Smooth muscle cell (in vitro differentiated cells): Measurements from ENCODE around the gene PAH. TPM values are rescaled to one million over a fixed set of nuclear protein-coding genes. Genes with fewer than 3 reads are reported as not detected.

Source experiments
- DNase-seq: peaks from one replicate; lab custom pipeline; 2025; ENCODE audit not compliant: unreplicated experiment; lab: John Stamatoyannopoulos, UW
- H2AFZ ChIP-seq: fragments of 200-600 bp; sonication (generic); 2 replicates; pipeline ENCODE4 v1.6.0; 2016; ENCODE audit warnings: antibody characterized with exemption, low read depth, mild to moderate bottlenecking
- H3F3A ChIP-seq: fragments of 200-600 bp; sonication (generic); 2 replicates; pipeline ENCODE4 v1.6.0; 2017; ENCODE audit warnings: antibody characterized with exemption, low read depth
- H3K27ac ChIP-seq: fragments of 200-600 bp; sonication (generic); 2 replicates; pipeline ENCODE4 v1.5.1; 2016; ENCODE audit warnings: low read depth, mild to moderate bottlenecking
- H3K27me3 ChIP-seq: fragments of 200-600 bp; sonication (generic); 2 replicates; pipeline ENCODE4 v1.6.1; 2016; ENCODE audit warnings: low read depth, mild to moderate bottlenecking
- H3K36me3 ChIP-seq: fragments of 200-600 bp; sonication (generic); 2 replicates; pipeline ENCODE4 v1.5.1; 2016; ENCODE audit warnings: low read depth
- H3K4me1 ChIP-seq: fragments of 200-600 bp; sonication (generic); 2 replicates; pipeline ENCODE4 v1.5.1; 2016; ENCODE audit warnings: low read depth
- H3K4me2 ChIP-seq: fragments of 200-600 bp; sonication (generic); 2 replicates; pipeline ENCODE4 v1.6.0; 2016; ENCODE audit warnings: mild to moderate bottlenecking
- H3K4me3 ChIP-seq: fragments of 200-600 bp; sonication (generic); 2 replicates; pipeline ENCODE4 v1.5.1; 2016; ENCODE audit warnings: mild to moderate bottlenecking
- H3K79me2 ChIP-seq: fragments of 200-600 bp; sonication (generic); 2 replicates; pipeline ENCODE4 v1.6.0; 2016; ENCODE audit warnings: low read depth, mild to moderate bottlenecking
- H3K9ac ChIP-seq: fragments of 200-600 bp; sonication (generic); 2 replicates; pipeline ENCODE4 v1.6.0; 2016; ENCODE audit warnings: low read depth
- H3K9me3 ChIP-seq: fragments of 200-600 bp; sonication (generic); replicated peaks from 2 replicates; pipeline ENCODE4 v1.5.1; 2016; ENCODE audit warnings: low read depth
- H4K20me1 ChIP-seq: fragments of 200-600 bp; sonication (generic); 2 replicates; pipeline ENCODE4 v1.6.0; 2016; ENCODE audit warnings: low read depth
- WGBS: methylation state at CpG from one replicate; pipeline ENCODE4 v1.1.7; 2016; ENCODE audit warnings: low lambda C conversion rate; 5-methylcytosine and 5-hydroxymethylcytosine counted together
- polyA plus RNA-seq: library from polyadenylated mRNA; unstranded; fragments of >200 nt; fragmentation: Nextera tagmentation; extraction: Ambion mirVana; gene quantifications from 2 replicates; pipeline ENCODE4 v1.2.1, GENCODE V29; 2016
- total RNA-seq: library from RNA; depleted of rRNA; stranded (reverse); fragments of >200 nt; gene quantifications from 2 replicates; pipeline ENCODE4 v1.2.3, GENCODE V29; 2014
- TF ChIP-seq, protein P1 (sequence below): fragments of 200-600 bp; sonication (generic); IDR thresholded peaks from 2 replicates; pipeline ENCODE4 v1.5.1; 2017; ENCODE audit warnings: borderline replicate concordance, mild to moderate bottlenecking, antibody characterized with exemption; ENCODE audit not compliant: insufficient read depth, poor library complexity, severe bottlenecking

PAH gene
- total and polyA plus RNA-seq, 2 experiments from 2014 or later: not detected

DNA sequence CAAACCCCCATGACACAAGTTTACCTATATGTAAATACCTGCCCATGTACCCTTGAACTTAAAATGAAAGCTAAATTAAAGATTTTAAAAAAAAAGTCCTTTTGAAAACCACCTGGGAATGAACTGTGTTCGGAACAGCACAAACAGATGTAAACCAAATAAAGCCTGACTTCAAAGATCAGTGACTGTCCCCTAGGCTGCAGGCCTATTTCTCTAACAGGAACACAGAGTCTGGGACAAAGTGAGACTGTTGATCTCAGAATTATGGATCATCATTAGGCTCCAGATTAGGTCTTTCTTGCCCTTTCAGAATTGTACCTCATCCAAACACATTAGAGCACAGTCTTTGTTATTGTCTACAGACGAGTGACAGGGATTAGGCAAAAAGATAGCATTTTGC, 54.6 kb downstream of the PAH start:
- Histone ChIP-seq H4K20me1 (no peaks in the 10 kb centered on the region), H3K4me1 (no peaks in the 10 kb centered on the region), H3K4me2 (no peak overlapping the region), H3F3A (no peaks in the 10 kb centered on the region), H3K36me3 (no peaks in the 10 kb centered on the region), H2AFZ (no peak overlapping the region), H3K27ac (no peak overlapping the region), H3K9me3 (no peaks in the 10 kb centered on the region), H3K4me3 (no peak overlapping the region), H3K79me2 (no peaks in the 10 kb centered on the region), H3K27me3 (no peaks in the 10 kb centered on the region), H3K9ac (no peak overlapping the region)
- DNase-seq: no peak
- WGBS: 81% methylated on average over 2 of the region's 2 CpGs
- TF ChIP-seq, protein P1, sequence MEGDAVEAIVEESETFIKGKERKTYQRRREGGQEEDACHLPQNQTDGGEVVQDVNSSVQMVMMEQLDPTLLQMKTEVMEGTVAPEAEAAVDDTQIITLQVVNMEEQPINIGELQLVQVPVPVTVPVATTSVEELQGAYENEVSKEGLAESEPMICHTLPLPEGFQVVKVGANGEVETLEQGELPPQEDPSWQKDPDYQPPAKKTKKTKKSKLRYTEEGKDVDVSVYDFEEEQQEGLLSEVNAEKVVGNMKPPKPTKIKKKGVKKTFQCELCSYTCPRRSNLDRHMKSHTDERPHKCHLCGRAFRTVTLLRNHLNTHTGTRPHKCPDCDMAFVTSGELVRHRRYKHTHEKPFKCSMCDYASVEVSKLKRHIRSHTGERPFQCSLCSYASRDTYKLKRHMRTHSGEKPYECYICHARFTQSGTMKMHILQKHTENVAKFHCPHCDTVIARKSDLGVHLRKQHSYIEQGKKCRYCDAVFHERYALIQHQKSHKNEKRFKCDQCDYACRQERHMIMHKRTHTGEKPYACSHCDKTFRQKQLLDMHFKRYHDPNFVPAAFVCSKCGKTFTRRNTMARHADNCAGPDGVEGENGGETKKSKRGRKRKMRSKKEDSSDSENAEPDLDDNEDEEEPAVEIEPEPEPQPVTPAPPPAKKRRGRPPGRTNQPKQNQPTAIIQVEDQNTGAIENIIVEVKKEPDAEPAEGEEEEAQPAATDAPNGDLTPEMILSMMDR: no peak

GRCh38 chr12:102851246-102851645, 65.8 kb downstream of the PAH start:
- H3K79me2 ChIP-seq: no peaks in the 10 kb centered on the region
- H4K20me1 ChIP-seq: no peaks in the 10 kb centered on the region
- H3K27me3 ChIP-seq: no peaks in the 10 kb centered on the region
- H3K4me1 ChIP-seq: no peaks in the 10 kb centered on the region
- H3K4me3 ChIP-seq: no peak overlapping the region
- no peaks in the 10 kb centered on the region for H3K9me3 ChIP-seq
- H3K27ac ChIP-seq: no peak overlapping the region
- TF ChIP-seq, protein P1: no peak
- no peak overlapping the region for H2AFZ ChIP-seq
- DNase-seq: no peak
- H3K4me2 ChIP-seq: no peak overlapping the region
- no peaks in the 10 kb centered on the region for H3F3A ChIP-seq
- no peaks in the 10 kb centered on the region for H3K36me3 ChIP-seq
- no peak overlapping the region for H3K9ac ChIP-seq
- WGBS: 87% methylated on average over 2 of the region's 2 CpGs

DNA sequence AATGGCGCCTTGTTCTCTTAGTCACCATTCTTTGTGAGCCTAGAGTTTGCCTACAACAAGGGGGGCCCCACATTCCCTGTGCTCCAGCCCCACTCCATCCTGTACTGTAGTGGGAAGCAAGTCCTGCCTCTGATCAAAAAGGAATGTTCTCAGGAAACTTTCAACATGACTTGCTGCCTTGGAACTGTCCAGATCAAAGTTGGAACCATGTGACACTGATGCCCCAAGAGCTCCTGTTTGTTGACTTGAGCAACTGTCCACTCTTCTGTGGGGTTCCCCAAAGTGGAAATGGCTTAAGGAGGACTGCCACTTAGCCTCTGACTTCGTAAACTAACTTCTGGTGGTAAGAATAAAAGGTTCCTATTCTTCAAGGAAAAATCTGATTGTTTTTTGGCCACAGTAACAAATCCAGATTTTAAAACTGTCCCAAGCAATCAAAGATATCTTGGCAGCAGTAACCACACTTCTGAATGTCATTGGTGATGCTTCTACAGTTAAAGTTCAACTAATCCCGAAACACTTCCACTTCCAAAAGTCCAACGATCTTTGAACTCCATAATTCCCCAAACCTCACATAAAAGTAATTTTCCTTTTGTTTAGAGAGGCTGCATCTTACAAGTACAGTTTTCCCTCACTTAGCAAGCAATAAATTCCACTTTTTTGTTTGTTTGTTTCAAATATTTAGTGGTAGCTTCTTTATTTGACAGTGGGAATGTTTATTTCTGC, 67.2 kb downstream of the PAH start:
- Histone ChIP-seq H3K9me3 (no peaks in the 10 kb centered on the region), H3K79me2 (no peaks in the 10 kb centered on the region), H3F3A (no peaks in the 10 kb centered on the region), H3K27me3 (no peaks in the 10 kb centered on the region), H3K9ac (no peak overlapping the region), H3K4me1 (no peaks in the 10 kb centered on the region), H2AFZ (no peak overlapping the region), H3K4me3 (no peak overlapping the region), H3K27ac (no peak overlapping the region), H3K36me3 (no peaks in the 10 kb centered on the region), H3K4me2 (no peak overlapping the region), H4K20me1 (no peaks in the 10 kb centered on the region)
- TF ChIP-seq, protein P1: no peak
- 72% methylated on average over 4 of the region's 4 CpGs for WGBS
- no peak for DNase-seq

DNA sequence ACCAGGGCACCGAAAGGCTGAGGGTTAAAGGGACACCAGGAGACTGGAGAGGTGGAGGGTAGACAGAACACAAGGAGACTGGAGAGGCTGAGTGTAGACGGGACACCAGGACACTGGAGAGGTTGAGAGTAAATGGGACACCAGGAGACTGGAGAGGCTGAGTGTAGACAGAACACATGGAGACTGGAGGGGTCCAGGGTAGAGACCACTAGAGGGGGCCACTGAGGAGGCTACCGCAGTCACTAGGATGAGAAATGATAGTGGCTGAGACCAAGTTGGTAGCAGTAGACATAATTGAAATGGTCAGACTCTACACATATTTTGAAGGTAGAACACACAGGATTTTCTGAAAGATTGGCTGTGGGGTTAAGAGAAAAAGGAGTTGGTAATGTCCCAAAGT, 68.2 kb downstream of the PAH start:
- no peak for DNase-seq
- Histone ChIP-seq H3K4me2 (no peak overlapping the region), H3K4me1 (no peaks in the 10 kb centered on the region), H3F3A (no peaks in the 10 kb centered on the region), H3K27me3 (no peaks in the 10 kb centered on the region), H3K79me2 (no peaks in the 10 kb centered on the region), H3K36me3 (no peaks in the 10 kb centered on the region), H2AFZ (no peak overlapping the region), H3K9ac (no peak overlapping the region), H3K27ac (no peak overlapping the region), H3K4me3 (no peak overlapping the region), H4K20me1 (no peaks in the 10 kb centered on the region), H3K9me3 (no peaks in the 10 kb centered on the region)
- TF ChIP-seq, protein P1: no peak
- WGBS: 83% methylated on average over 3 of the region's 3 CpGs
